Stomach (tissue), 9 donors: ENCODE measurements around the gene CD96. TPM values are rescaled to one million over a fixed set of nuclear protein-coding genes. Genes with fewer than 3 reads are reported as not detected.

ENCODE experiments used
- DNase-seq, 2 donors: peaks; one replicate each; pipeline versions ENCODE4 v3.0.0 to v3.0.0-alpha.2; 2013 to 2019
- H3K27ac ChIP-seq, 5 donors: fragments of 200-600 bp in 4 of 5; sonication (generic) in 4 of 5; one replicate each; pipeline ENCODE4 v1.5.1; 2013 to 2019; ENCODE audit warnings: mild to moderate bottlenecking in 1 of 5, moderate library complexity in 1 of 5
- H3K27me3 ChIP-seq, 3 donors: fragments of 200-600 bp; sonication (generic); one replicate each; pipeline ENCODE4 v1.5.1; 2017 to 2019; ENCODE audit warnings: mixed run types in 1 of 3
- H3K36me3 ChIP-seq, 4 donors: fragments of 200-600 bp; sonication (generic); 1 replicate in 3 of 4; 2 replicates in 1 of 4; pipeline ENCODE4 v1.5.1; 2016 to 2019
- H3K4me1 ChIP-seq, 4 donors: fragments of 200-600 bp; sonication (generic); one replicate each; pipeline ENCODE4 v1.5.1; 2016 to 2019
- H3K4me3 ChIP-seq, 4 donors: fragments of 200-600 bp; sonication (generic) in 3 of 4; one replicate each; pipeline ENCODE4 v1.5.1; 2016 to 2019; ENCODE audit warnings: mild to moderate bottlenecking in 1 of 4
- H3K9me3 ChIP-seq, 4 donors: fragments of 200-600 bp; sonication (generic); one replicate each; pipeline ENCODE4 v1.5.1; 2016 to 2019
- CTCF ChIP-seq, 7 experiments: fragments of 450-650 bp in 4 of 7; fragments of 200-600 bp in 3 of 7; sonication (generic) in 3 of 7; IDR thresholded peaks; one replicate each; pipeline ENCODE4 v1.5.1; 2016 to 2019; ENCODE audit warnings: antibody characterized with exemption in 7 of 7, control low read depth in 2 of 7, mild to moderate bottlenecking in 1 of 7
- EP300 ChIP-seq: sonication (generic); formaldehyde crosslinking; IDR thresholded peaks from one replicate; pipeline ENCODE4 v1.6.1; 2017; ENCODE audit warnings: antibody characterized with exemption
- POLR2A ChIP-seq, 4 donors: fragments of 450-650 bp; IDR thresholded peaks; one replicate each; pipeline ENCODE4 v1.6.1; 2016; ENCODE audit warnings: antibody characterized with exemption in 4 of 4, control low read depth in 2 of 4, mild to moderate bottlenecking in 1 of 4, moderate library complexity in 1 of 4
- POLR2AphosphoS5 ChIP-seq, 3 donors: sonication (generic); formaldehyde crosslinking; IDR thresholded peaks; one replicate each; pipeline ENCODE4 v1.6.1; 2016; ENCODE audit warnings: antibody characterized with exemption in 3 of 3
- WGBS, 5 donors: extraction: QIAGEN DNeasy Blood & Tissue Kit in 3 of 5; methylation state at CpG; one replicate each; pipeline versions ENCODE4 v1.1.5 to v1.1.7; 2013 to 2018; 5-methylcytosine and 5-hydroxymethylcytosine counted together
- intact Hi-C: fragments of 100-400 bp; cut with DNase I; formaldehyde crosslinking; loops from one replicate; pipeline ENCODE4 v1.15.1; 2023; ENCODE audit warnings: low total_unique reads
- polyA plus RNA-seq, 3 donors: library from polyadenylated mRNA; stranded (reverse); fragments of 200-250 nt; gene quantifications; one replicate each; pipeline ENCODE4 v1.2.3, GENCODE V29; 2013
- total RNA-seq, 5 donors: library from RNA; depleted of rRNA; stranded (reverse); fragments of >200 nt; gene quantifications; one replicate each; pipeline versions ENCODE4 v1.1.0 to v1.2.3, GENCODE V29; 2014 to 2016
- donor health status: healthy with polysubstance abuse.
- donor health status: Bipolar disorder and iron deficiency.
- donor health status: healthy.

CD96 gene
- total and polyA plus RNA-seq, 8 donors: 0.19 to 57.2 (median 5.7) TPM

GRCh38 chr3:111662907-111663306 is 120.9 kb downstream of the CD96 start:
- no peak for TF ChIP-seq POLR2A (IDR thresholded peaks at IDR 0.05)
- no peak for TF ChIP-seq CTCF (IDR thresholded peaks at IDR 0.05)
- TF ChIP-seq POLR2AphosphoS5 (IDR thresholded peaks at IDR 0.05): no peak
- no peak for TF ChIP-seq EP300
- no peaks in the 10 kb centered on the region for H3K27me3 ChIP-seq
- no peak overlapping the region for H3K27ac ChIP-seq
- H3K4me3 ChIP-seq: no peak overlapping the region
- H3K9me3 ChIP-seq: peaks cover 0 to 9% (median 4%) of the 10 kb centered on the region in 4 donors
- intact Hi-C loops: no loop called here
- no peak for DNase-seq
- WGBS, 5 donors: 77 to 94% (median 87%) methylated on average over 3 of the region's 3 CpGs
- peaks cover 0 to 5% (median 0%) of the 10 kb centered on the region in 4 donors for H3K4me1 ChIP-seq
- H3K36me3 ChIP-seq: no peaks in the 10 kb centered on the region

GRCh38 chr3:111666041-111666735 is 124.2 kb downstream of the CD96 start:
- Histone ChIP-seq H3K4me1 (peaks cover 0 to 21% (median 4%) of the 10 kb centered on the region in 4 donors), H3K27ac (no peak overlapping the region), H3K9me3 (peaks cover 0 to 9% (median 4%) of the 10 kb centered on the region in 4 donors), H3K4me3 (no peak overlapping the region), H3K27me3 (no peaks in the 10 kb centered on the region), H3K36me3 (no peaks in the 10 kb centered on the region)
- WGBS, 5 donors: 57 to 74% (median 67%) methylated on average over 4 of the region's 4 CpGs
- no peak for DNase-seq
- TF ChIP-seq POLR2A (IDR thresholded peaks at IDR 0.05) (no peak), POLR2AphosphoS5 (IDR thresholded peaks at IDR 0.05) (no peak), EP300 (no peak), CTCF (IDR thresholded peaks at IDR 0.05) (no peak)
- intact Hi-C loops: loop anchor here (5.0 kb wide), 1 partner anchor 301 kb away; no protein-coding TSS in a partner anchor

DNA sequence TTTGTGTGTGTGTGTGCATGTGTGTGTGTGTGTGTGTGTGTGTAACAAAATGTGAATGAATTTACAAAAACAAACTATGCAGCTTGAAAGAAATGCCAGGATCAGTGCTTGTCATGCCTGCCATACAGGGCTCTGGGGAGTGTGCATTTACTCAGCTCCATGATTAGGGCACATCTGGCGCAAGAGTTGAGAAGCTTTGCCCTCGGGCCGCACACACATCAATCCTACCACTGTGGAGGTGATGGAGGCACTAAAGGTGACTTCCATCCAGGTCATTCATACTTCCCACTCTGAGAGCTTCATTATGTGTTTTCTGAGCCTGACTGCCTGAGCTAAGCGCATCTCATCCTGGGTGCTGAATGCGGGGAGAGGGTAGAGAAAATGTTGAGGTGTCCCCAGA is 125.2 kb downstream of the CD96 start:
- no peaks in the 10 kb centered on the region for H3K27me3 ChIP-seq
- no peak for TF ChIP-seq CTCF (IDR thresholded peaks at IDR 0.05)
- TF ChIP-seq EP300: no peak
- no peak for TF ChIP-seq POLR2A (IDR thresholded peaks at IDR 0.05)
- TF ChIP-seq POLR2AphosphoS5 (IDR thresholded peaks at IDR 0.05): no peak
- intact Hi-C loops: loop anchor here (5.0 kb wide), 1 partner anchor 300 kb away; no protein-coding TSS in a partner anchor
- H3K27ac ChIP-seq: peak overlapping the region in 3 of 5 donors; percentile 13 to 75 (median 37)
- H3K4me3 ChIP-seq: no peak overlapping the region
- DNase-seq: no peak
- 88 to 97% (median 95%) methylated on average over 5 of the region's 5 CpGs for WGBS, 5 donors
- peaks cover 0 to 21% (median 4%) of the 10 kb centered on the region in 4 donors for H3K4me1 ChIP-seq
- no peaks in the 10 kb centered on the region for H3K36me3 ChIP-seq
- peaks cover 0 to 2% (median under 1%) of the 10 kb centered on the region in 4 donors for H3K9me3 ChIP-seq

- peaks cover 0 to 21% (median 4%) of the 10 kb centered on the region in 4 donors for H3K4me1 ChIP-seq
- no peaks in the 10 kb centered on the region for H3K36me3 ChIP-seq
- no peaks in the 10 kb centered on the region for H3K9me3 ChIP-seq
- no peaks in the 10 kb centered on the region for H3K27me3 ChIP-seq
- intact Hi-C loops: loop anchor here (5.0 kb wide), 1 partner anchor 300 kb away; no protein-coding TSS in a partner anchor
- H3K4me3 ChIP-seq: no peak overlapping the region
- peak overlapping the region in 3 of 5 donors; percentile 13 to 75 (median 37) for H3K27ac ChIP-seq
- WGBS, 5 donors: 50 to 59% (median 54%) methylated on average over 5 of the region's 5 CpGs
- DNase-seq: peak in 1 of 2 donors; percentile 82
- TF ChIP-seq POLR2AphosphoS5 (IDR thresholded peaks at IDR 0.05): peak in 1 of 3 donors; percentile 33
- no peak for TF ChIP-seq EP300
These were observed 125.7 kb downstream of the CD96 start for GRCh38 chr3:111667621-111668239.
